ENCODE measurements around the gene PRSS57.
"Not testable (repeated sequence)": the region's sequence is repeated elsewhere in the genome, so short reads cannot be mapped to it uniquely, and the experiment has no call there.

Gene PRSS57

GRCh38 chr19:695352-695949, at the start of gene PRSS57:
Gene PRSS57, minus strand, starts transcription at chr19:695452. Its CDS starts 22 bp downstream, at chr19:695430.
- no peak for DNase-seq

- DNase-seq, result no peak
Observed at GRCh38 chr19:743168-743687, 48.0 kb upstream of the PRSS57 start.

GRCh38 chr19:742540-743075, 47.4 kb upstream of the PRSS57 start:
- no peak for DNase-seq

GRCh38 chr19:741506-742131, 46.4 kb upstream of the PRSS57 start:
- DNase-seq, result no peak

- DNase-seq, result not testable (repeated sequence)
Observed at GRCh38 chr19:740816-741505, 45.7 kb upstream of the PRSS57 start.

- DNase-seq, result no peak
Observed at GRCh38 chr19:739998-740715, 44.9 kb upstream of the PRSS57 start.

- no peak for DNase-seq
Observed at GRCh38 chr19:738509-739128, 43.4 kb upstream of the PRSS57 start.

- no peak for DNase-seq
Observed at GRCh38 chr19:737591-738093, 42.4 kb upstream of the PRSS57 start.

- DNase-seq, result no peak
Observed at GRCh38 chr19:736125-736524, 40.9 kb upstream of the PRSS57 start.

- DNase-seq, result no peak
Observed at GRCh38 chr19:734716-735115, 39.5 kb upstream of the PRSS57 start.

GRCh38 chr19:732148-733069, 37.2 kb upstream of the PRSS57 start:
- no peak for DNase-seq

GRCh38 chr19:731000-731399, 35.7 kb upstream of the PRSS57 start:
- DNase-seq, result no peak

GRCh38 chr19:729965-730668, 34.9 kb upstream of the PRSS57 start:
- no peak for DNase-seq

GRCh38 chr19:729564-729963, 34.3 kb upstream of the PRSS57 start:
- not testable (repeated sequence) for DNase-seq

GRCh38 chr19:728011-728410, 32.8 kb upstream of the PRSS57 start:
- no peak for DNase-seq

GRCh38 chr19:726993-727956, 32.0 kb upstream of the PRSS57 start:
- no peak for DNase-seq

GRCh38 chr19:725461-726089, 30.3 kb upstream of the PRSS57 start:
- DNase-seq, result no peak

- no peak for DNase-seq
Observed at GRCh38 chr19:723714-724113, 28.5 kb upstream of the PRSS57 start.

- DNase-seq, result no peak
Observed at GRCh38 chr19:723247-723646, 28.0 kb upstream of the PRSS57 start.

Measured in cerebellar nuclear complex (tissue), 1 donor.